Stimulated activated naive CD8-positive, alpha-beta T cell treated with anti-CD3 and anti-CD28 coated beads, Interleukin-15, Interleukin-2, amounts not matched to agents 100 U/mL and 50 U/mL, for 24 hours (primary cell): ENCODE results near the gene KCNG2.
A peak's percentile ranks its signal among the peaks of the same experiment; 100 is the strongest.

Experiments used
- ATAC-seq: fragments of 150-1000 bp; cut with Tn5 transposase; one replicate; pipeline ENCODE4 v1.10.0; 2021
- DNase-seq: peaks from one replicate; pipeline ENCODE4 v3.0.0; 2021

KCNG2 gene

GRCh38 chr18:79799619-79800370, 2.1 kb downstream of the KCNG2 start:
- no peak for DNase-seq
- ATAC-seq: no peak

- DNase-seq (no peak), ATAC-seq (no peak)
These were observed 2.8 kb downstream of the KCNG2 start for GRCh38 chr18:79800371-79801180.

- no peak for ATAC-seq
- no peak for DNase-seq
These were observed 3.5 kb downstream of the KCNG2 start for GRCh38 chr18:79801217-79801616.

DNA sequence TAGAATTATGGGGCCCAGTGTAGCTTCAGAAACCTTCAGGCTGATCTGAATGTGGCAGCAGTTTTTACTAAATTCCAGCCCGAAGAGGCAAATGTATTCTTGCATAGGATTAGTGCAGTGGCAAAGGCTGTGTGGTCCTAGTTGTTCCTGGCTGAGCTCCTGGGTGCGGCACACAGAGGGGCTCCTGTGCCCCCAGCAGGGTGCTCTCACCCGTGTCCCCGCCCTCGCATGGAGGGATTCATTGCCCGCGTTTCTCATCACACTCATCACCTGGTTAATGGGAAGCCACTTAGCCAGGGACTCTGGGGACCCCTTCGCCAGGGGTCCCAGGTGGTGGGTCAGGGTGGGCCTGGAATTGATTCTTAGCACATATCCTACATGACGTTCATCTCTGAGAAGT, 3.9 kb downstream of the KCNG2 start:
- ATAC-seq (no peak), DNase-seq (no peak)

- DNase-seq: no peak
- ATAC-seq: no peak
These were observed 4.6 kb downstream of the KCNG2 start for GRCh38 chr18:79802298-79802697.

GRCh38 chr18:79803611-79804051, 5.9 kb downstream of the KCNG2 start:
- DNase-seq (no peak), ATAC-seq (no peak)

GRCh38 chr18:79804130-79804787, 6.5 kb downstream of the KCNG2 start:
- ATAC-seq: no peak
- DNase-seq: no peak

DNA sequence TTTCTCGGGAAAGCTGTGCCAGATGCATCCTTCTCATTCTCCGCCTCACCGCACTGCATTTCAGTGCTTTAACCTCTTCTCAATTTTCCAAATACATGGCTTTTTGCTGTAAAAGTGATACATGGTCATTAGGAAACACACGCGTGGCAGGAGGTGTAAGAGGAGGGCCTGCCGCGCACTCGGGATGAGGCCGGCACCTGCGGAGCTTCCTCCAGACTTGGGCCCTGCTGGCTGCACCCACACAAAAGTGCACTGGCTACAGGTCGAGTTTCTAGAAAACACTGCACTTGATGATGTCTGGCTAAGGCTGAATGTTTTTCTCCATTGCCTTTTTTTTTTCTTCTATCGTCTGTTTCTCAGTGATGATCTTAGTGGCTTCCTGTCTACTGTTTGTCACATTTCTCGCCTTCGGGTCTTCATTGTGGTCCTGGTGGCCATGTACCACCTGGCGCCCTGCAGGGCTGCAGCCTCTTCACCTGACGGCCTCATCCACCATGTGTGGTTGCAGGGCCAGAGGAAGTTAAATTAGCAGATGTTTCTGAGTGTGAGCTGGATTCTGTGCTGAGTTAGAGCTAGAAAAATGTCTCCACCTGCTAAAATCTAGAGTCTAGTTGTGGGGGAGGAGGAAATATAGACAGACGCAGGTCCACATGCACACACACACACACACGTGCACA, 7.6 kb downstream of the KCNG2 start:
- DNase-seq (no peak), ATAC-seq (no peak)

DNA sequence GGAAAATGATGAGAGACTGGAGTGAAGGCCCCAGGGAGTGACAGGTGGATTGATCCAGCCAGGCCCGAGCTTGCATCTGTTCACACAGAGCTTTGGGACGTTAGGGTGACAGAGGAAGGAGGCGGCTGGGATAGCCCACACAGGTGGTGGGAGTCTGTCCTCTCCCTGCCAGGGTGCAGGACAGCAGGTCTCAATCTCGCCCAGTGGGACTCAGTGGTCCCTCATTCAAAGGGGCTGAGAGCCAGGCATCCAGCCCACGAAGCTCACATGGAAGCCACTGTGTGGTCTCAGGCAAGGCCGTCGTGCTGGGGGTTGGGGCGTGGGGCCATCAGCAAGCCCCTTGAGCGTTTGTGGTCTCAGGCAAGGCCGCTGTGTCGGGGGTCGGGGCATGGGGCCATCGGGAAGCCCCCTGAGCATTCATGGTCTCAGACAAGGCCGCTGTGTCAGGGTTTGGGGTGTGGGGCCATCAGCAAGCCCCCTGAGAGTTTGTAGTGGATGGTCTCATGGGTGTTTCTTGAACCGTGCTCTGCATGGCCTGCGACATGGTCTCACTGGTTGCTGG, 8.3 kb downstream of the KCNG2 start:
- ATAC-seq: peak; percentile 19
- DNase-seq: no peak

DNA sequence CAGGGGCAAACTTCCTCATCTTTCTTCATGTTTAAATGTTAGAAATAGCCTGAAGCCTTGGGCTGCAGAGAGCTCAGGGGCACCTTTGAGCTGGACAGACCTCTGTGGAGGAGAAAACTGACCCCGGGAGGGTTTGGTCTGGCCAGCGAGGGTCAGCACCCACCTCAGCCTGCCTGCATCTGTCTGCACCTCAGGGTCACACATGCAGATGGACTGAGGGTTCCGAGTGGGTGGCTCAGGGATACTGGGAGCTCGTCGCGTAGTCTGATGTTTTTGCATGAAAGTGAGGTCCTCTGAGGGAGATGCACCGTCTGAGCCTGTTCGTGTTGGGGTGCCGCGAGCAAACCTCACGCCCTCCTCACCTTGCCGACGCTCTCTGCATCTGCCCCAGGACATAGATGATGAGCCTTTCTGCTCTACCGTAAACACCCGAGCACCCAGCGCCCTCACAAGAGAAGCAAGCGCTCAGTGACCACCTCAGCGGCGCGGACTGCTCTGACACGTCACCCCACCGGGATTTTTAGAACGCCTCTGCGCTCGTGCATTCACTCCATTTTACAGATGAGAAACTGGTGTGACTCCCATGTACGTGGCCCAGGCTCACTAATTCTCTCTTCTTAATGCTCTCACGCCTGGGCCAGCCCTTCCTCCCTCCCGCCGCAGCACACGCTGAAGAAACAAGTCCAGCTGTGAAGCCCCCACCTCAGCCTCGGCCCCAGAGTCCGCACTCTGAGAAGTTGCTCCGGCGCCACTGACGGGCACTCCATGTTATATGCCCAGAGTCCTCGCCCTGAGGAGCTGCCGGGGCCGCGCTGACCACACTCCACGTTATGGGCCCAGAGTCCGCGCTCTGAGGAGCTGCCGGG, 9.5 kb downstream of the KCNG2 start:
- ATAC-seq: no peak
- no peak for DNase-seq

DNA sequence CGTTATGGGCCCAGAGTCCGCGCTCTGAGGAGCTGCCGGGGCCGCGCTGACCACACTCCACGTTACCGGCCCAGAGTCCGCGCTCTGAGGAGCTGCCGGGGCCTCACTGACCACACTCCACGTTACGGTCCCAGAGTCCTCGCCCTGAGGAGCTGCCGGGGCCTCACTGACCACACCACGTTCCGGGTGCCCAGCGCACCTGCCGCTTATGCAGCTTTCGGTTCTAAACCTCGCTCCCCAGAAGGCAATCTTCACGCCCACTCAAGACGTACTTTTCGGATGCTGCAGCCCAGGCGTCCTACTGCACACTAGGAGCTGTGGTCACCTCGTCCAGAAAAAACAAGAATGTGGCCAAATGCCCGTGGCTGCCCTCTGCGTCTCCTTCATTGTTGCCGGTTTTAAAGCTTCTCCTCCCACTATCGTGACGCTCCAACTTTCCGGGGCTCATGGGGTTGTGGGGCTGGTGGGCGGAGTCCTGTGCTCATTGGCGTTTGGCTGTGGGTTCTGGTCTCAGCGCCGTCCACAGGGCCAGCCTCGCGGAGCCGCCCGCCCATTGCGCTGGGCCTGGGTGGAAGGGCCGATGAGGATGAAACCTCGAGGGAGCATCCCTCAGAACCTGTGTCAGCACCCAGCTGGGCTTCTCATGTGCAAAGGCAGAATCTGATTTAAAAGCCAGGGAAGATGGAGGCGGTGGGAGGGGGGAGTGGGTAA, 11.9 kb downstream of the KCNG2 start:
- ATAC-seq (no peak), DNase-seq (no peak)

DNA sequence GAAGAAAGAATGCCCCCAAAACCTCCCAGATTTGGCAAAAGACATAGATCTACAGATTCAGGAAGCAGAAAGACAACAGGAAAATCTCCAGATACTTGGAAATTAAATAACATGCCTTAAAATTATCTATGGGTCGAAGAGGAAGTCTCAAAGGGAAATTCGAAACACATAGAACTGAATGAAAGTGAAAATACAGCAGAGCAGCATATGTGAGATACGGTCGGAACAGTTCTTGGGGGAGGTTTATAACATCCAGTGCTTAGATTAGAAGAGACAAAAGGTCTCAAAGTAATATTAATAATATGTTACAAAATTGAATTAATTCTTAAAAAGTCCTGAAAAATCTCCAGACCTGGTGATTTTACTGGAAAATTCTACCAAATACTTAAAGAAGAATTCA, 14.3 kb downstream of the KCNG2 start:
- ATAC-seq (no peak), DNase-seq (no peak)

- DNase-seq: no peak
- ATAC-seq: no peak
These were observed 16.6 kb downstream of the KCNG2 start for GRCh38 chr18:79814373-79814772.

DNA sequence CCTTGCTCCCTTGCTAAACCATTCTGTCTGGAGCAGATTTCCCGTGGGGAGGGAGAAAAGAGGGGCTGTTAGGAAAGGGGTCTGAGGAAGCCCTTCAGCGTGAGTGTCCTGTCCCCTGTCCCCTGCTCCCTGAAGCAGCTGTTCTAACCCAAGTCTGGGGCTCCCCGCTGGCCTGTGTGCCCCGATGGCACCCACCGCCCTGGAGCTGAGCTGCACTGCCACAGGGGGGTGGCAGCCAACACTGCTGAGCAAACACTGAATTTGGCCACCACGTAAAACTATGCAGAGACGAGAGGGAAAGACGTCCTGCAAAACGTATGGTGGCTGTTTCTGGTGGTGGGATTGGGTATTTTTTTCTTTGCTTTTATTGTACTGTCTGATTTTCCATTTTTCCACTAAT, 17.9 kb downstream of the KCNG2 start:
- DNase-seq (no peak), ATAC-seq (no peak)

- ATAC-seq (no peak), DNase-seq (no peak)
These were observed 18.4 kb downstream of the KCNG2 start for GRCh38 chr18:79816092-79816491.

DNA sequence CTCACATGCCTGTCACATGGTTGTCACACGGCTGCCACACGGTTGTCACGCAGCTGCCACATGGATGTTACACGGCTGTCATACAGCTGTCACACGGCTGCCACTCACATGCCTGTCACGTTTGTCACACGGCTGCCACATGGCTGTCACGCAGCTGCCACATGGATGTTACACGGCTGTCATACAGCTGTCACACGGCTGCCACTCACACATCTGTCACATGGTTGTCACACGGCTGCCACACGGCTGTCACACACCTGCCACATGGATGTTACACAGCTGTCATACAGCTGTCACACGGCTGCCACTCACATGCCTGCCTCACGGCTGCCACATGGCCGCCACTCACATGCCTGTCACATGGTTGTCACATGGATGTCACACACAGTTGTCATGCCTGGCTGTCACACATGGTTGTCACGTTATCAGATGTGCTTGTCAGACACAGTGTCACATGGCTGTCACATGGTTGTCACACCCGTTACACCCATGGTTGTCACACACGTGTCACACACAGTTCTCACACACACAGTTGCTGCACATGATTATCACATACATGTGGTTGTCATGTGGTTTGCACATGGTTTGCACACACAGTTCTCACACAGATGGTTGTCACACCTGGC, 19.4 kb downstream of the KCNG2 start:
- DNase-seq: no peak
- ATAC-seq: no peak

GRCh38 chr18:79817607-79817998, 19.9 kb downstream of the KCNG2 start:
- DNase-seq (no peak), ATAC-seq (no peak)

- DNase-seq: no peak
These were observed 20.3 kb downstream of the KCNG2 start for GRCh38 chr18:79818036-79818435.

DNA sequence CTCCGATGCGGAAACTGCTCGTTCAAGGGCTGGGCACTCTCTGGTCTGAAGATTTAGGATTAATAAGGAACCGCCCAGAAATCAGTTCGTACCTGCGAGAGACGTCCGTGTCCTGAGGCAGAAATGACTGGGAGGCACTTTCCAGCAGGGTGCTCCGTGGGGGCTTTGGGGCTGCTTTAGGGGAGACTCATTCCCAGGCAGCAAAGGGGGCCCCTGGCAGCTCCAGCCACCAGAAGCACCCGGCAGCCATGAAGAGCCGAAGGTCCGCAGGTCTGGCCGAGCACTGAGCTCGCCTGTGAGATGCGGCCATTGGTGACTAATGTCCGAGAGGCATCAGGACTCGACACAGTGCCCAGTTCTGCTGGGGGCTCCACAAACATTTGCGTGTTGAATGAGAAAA, 20.9 kb downstream of the KCNG2 start:
- no peak for ATAC-seq

More at GRCh38 chr18:79818036-79818435, 20.3 kb downstream of the KCNG2 start:
- no peak for ATAC-seq

More for the DNA sequence above, 20.9 kb downstream of the KCNG2 start:
- no peak for DNase-seq
